GM13976 (cell line): ENCODE measurements around the gene RARS1.
A peak's percentile ranks its signal among the peaks of the same experiment; 100 is the strongest.

Experiments
- DNase-seq: peaks from one replicate; pipeline ENCODE4 v3.0.0; 2012; ENCODE audit warnings: low spot score
- CTCF ChIP-seq: IDR thresholded peaks from 2 replicates; pipeline ENCODE4 v1.5.1; 2012; ENCODE audit warnings: borderline replicate concordance, mild to moderate bottlenecking; ENCODE audit not compliant: insufficient read depth; ENCODE audit errors: extremely low read depth, missing control alignments, control extremely low read depth
- in situ Hi-C: fragments of 300-500 bp; cut with MboI; formaldehyde crosslinking; loops from one replicate; pipeline ENCODE4 v1.12.0; 2022; ENCODE audit warnings: low sequenced_read_pairs, mixed read lengths, inconsistent platforms; ENCODE audit not compliant: unreplicated experiment

Gene RARS1

DNA sequence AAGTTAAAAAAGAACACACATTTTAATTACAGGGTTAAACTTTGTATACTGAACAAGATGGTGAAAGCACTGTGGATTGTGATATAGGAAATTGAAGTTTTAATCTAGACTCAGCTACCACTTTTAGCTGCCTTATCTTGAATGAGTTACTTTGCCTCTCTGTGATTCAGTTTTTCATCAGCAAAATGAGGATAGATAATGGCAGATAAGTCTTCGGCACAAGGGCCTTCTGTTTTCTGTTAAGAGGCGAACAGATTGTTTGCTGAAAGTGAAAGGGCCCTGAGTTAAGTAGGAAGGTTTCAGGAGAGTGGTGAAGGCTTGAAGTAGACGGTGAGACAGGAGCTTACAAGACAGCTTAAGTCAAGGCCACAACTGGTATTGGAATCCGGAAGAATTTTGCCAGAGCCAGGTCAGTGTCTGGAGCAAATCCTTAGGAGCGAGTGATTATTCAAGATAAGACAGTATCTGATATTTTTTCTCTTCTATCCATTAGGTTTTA lies 7.8 kb downstream of the RARS1 start:
- in situ Hi-C loops, result no loop called here
- TF ChIP-seq CTCF, result no peak
- DNase-seq, result no peak

- TF ChIP-seq CTCF, result no peak
- no peak for DNase-seq
- in situ Hi-C loops, result no loop called here
Measured at GRCh38 chr5:168502563-168503237, 16.4 kb downstream of the RARS1 start.

GRCh38 chr5:168513861-168514428 lies 27.7 kb downstream of the RARS1 start:
- no peak for TF ChIP-seq CTCF
- DNase-seq, result no peak
- in situ Hi-C loops, result no loop called here

DNA sequence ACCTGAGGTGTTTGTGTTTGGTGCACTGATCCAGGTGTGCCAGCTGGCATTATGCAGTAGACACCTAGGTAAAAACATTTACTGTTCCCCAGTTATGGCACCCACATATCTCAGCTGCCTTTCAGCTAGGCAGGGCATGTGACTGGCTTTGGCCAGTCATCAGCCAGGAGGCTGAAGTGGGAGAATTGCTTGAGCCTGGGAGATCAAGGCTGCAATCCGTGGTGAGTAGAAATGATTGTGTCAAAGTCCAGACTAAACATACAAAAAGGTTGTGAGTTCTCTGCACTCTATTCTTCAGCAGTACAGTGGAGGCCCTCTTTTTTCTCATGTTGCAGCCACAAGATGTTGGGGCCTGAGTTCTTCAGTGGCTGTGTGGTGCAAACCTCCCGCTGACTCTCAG lies 39.6 kb downstream of the RARS1 start:
- in situ Hi-C loops, result no loop called here

GRCh38 chr5:168527756-168528295 lies 41.6 kb downstream of the RARS1 start:
- in situ Hi-C loops, result no loop called here
- DNase-seq, result no peak
- TF ChIP-seq CTCF, result no peak

More for the DNA sequence above, 39.6 kb downstream of the RARS1 start:
- no peak for DNase-seq
- no peak for TF ChIP-seq CTCF

GRCh38 chr5:168528521-168529373 lies 42.5 kb downstream of the RARS1 start, which contains the start of gene FBLL1:
Gene FBLL1 (plus strand): TSS chr5:168529305. CDS start chr5:168529505, 200 bp downstream.
- no peak for TF ChIP-seq CTCF
- peak; percentile 54 for DNase-seq
- in situ Hi-C loops, result no loop called here
